OCI-LY3 (cell line): ENCODE results near the gene OGA.

Experiments
- EZH2phosphoT487 ChIP-seq: fragments of 200-600 bp; shearing (Covaris generic); IDR thresholded peaks from 2 replicates; pipeline ENCODE4 v1.6.1; 2018; ENCODE audit warnings: antibody characterized with exemption, mixed run types, low read depth
- TF ChIP-seq, protein P1 (sequence below): fragments of 200-600, 300-600 bp; sonication (generic); IDR thresholded peaks from 2 replicates; pipeline ENCODE4 v1.5.1; 2014; ENCODE audit warnings: antibody characterized with exemption, low read length, low read depth

DNA sequence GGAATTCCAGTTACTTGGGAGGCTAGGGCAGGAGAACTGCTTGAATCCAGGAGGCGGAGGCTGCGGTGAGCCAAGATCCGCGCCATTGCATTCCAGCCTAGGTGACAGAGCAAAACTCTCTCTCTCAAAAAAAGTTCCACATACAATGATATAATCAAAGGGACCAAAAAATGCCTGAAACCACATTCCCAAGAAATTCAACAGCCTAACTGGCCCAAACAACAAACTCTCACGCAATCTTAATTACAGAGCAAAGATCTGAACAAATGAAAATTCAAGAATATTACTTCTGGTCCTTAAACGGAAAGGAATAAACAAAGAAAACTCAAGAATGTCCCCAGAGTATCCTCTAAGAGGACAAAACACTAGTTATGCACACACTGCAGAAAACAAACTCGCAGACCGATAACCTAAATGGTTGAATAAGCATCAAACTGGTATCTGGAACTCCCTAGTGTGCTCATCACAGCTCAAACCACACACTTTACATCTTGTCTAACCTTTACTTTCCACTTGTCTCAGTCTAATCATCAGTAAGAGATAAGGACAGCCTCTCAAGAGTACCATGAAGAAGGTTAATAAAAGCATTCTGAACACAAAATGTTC, 3.7 kb downstream of the OGA start:
- TF ChIP-seq, protein P1, sequence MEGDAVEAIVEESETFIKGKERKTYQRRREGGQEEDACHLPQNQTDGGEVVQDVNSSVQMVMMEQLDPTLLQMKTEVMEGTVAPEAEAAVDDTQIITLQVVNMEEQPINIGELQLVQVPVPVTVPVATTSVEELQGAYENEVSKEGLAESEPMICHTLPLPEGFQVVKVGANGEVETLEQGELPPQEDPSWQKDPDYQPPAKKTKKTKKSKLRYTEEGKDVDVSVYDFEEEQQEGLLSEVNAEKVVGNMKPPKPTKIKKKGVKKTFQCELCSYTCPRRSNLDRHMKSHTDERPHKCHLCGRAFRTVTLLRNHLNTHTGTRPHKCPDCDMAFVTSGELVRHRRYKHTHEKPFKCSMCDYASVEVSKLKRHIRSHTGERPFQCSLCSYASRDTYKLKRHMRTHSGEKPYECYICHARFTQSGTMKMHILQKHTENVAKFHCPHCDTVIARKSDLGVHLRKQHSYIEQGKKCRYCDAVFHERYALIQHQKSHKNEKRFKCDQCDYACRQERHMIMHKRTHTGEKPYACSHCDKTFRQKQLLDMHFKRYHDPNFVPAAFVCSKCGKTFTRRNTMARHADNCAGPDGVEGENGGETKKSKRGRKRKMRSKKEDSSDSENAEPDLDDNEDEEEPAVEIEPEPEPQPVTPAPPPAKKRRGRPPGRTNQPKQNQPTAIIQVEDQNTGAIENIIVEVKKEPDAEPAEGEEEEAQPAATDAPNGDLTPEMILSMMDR: no peak
- TF ChIP-seq EZH2phosphoT487: no peak
